ENCODE results near the gene MSN.

Gene MSN

DNA sequence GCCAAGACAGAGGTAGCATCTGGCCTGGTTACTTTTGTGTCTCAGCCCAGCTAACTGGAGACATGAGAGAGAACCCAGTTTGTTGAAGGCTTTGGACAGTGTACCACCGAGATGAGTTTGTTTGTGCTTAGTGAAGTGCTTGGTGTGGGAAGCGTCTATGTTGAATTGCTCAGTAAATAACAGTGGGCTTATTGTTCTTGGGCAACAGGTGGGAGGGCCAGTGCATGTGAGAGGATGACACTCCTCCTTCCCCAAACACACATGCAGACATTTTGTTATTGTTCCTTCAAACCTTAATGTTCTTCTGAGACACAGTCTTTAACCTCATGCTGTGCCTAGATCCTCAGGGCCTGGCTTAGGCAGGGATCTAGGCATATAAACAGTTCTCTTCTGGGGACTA is 39.7 kb downstream of the MSN start:
- H3K27me3 Mint-ChIP-seq (ENCODE audit: low read depth) = no peaks in the 10 kb centered on the region
- peaks cover 17% of the 10 kb centered on the region for H3K4me1 Mint-ChIP-seq
- H3K9me3 Mint-ChIP-seq = peaks cover 6% of the 10 kb centered on the region
- TF ChIP-seq, protein P1, sequence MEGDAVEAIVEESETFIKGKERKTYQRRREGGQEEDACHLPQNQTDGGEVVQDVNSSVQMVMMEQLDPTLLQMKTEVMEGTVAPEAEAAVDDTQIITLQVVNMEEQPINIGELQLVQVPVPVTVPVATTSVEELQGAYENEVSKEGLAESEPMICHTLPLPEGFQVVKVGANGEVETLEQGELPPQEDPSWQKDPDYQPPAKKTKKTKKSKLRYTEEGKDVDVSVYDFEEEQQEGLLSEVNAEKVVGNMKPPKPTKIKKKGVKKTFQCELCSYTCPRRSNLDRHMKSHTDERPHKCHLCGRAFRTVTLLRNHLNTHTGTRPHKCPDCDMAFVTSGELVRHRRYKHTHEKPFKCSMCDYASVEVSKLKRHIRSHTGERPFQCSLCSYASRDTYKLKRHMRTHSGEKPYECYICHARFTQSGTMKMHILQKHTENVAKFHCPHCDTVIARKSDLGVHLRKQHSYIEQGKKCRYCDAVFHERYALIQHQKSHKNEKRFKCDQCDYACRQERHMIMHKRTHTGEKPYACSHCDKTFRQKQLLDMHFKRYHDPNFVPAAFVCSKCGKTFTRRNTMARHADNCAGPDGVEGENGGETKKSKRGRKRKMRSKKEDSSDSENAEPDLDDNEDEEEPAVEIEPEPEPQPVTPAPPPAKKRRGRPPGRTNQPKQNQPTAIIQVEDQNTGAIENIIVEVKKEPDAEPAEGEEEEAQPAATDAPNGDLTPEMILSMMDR (IDR thresholded peaks at IDR 0.05; ENCODE audit: unreplicated experiment in 3 of 3) = no peak
- H3K27ac Mint-ChIP-seq = peak overlapping the region; percentile 18 to 45 (median 26)
- H3K36me3 Mint-ChIP-seq (ENCODE audit: low read depth) = peaks cover 9% of the 10 kb centered on the region
- H3K4me3 Mint-ChIP-seq = no peak overlapping the region

DNA sequence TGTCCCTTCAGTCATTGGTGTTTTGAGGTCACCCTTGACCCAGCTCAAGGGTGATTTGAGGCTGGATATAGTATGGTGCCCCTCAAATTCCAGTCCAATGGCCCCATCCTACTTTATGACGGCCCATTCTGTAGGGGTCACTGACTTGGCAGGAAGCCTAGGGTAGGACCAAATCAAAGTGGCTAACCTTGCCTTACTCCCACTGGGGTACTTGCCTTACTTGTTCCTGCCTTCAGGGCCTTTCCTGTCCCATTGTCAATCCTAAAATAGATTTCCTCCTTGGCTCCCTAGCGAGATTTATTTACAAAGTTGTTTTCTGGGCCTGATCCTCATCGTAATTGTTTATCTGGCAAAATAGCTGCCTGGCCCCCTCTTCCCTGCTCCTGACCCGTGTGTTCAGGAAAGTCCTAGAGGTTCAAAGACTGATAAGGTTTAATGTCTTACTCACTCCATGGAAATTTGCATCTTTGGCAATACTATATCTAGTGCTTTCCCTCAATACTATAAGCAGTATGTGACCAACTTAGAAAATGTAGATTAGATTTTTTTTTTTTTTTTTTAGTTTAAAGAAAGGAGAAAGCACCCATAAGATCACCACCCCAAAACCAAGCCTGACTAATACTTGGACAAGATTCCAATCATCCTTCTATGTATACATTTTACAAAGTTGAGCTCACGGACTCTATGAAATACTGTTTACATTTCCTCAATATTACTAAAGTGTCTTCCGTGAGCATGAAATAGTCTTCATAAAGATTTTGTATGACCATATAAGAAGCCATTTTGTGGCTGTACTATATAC is 44.8 kb downstream of the MSN start:
- peaks cover 6% of the 10 kb centered on the region for H3K9me3 Mint-ChIP-seq

GRCh38 chrX:65718538-65718937 is 51.1 kb downstream of the MSN start:
- Mint-ChIP-seq H3K27me3 (ENCODE audit: low read depth) (no peaks in the 10 kb centered on the region), H3K27ac (no peak overlapping the region), H3K36me3 (ENCODE audit: low read depth) (peaks cover 26% of the 10 kb centered on the region), H3K9me3 (no peaks in the 10 kb centered on the region), H3K4me3 (no peak overlapping the region), H3K4me1 (no peaks in the 10 kb centered on the region)
- TF ChIP-seq, protein P1 (IDR thresholded peaks at IDR 0.05; ENCODE audit: unreplicated experiment in 3 of 3) = no peak

More for the DNA sequence above, 44.8 kb downstream of the MSN start:
- Mint-ChIP-seq H3K27me3 (ENCODE audit: low read depth) (no peaks in the 10 kb centered on the region), H3K4me1 (peaks cover 1% of the 10 kb centered on the region), H3K4me3 (no peak overlapping the region), H3K27ac (no peak overlapping the region), H3K36me3 (ENCODE audit: low read depth) (peaks cover 10% of the 10 kb centered on the region)
- TF ChIP-seq, protein P1 (IDR thresholded peaks at IDR 0.05; ENCODE audit: unreplicated experiment in 3 of 3) = no peak

DNA sequence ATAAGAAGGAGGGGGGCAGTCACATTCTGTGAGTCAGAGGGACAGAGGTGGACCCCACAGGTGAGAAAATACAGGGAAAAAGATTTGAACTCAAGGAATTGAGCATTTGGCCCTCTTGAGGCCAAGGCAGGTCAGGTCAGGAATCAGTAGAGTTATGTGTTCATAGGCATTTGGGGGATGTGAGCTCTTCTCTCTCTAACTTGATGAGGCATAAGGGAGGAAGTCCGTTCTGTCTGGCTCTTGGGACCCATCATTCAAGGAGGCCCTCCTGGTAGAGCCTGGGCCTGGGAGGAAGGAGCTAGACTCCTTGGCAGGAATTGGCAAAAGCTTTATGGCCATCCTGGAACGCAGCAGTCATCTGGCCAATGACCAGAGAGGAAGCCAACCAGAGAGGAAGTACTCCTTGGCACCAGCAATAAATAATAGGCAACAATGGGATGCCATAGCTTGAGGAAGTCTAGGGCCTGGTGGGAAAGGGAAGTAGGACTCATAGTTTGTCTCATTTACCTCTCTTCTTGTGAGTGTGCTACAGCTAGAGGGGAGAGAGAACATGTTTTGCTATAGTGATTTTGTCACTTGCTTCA is 53.0 kb downstream of the MSN start:
- H3K9me3 Mint-ChIP-seq = peaks cover 4% of the 10 kb centered on the region
- H3K4me3 Mint-ChIP-seq = no peak overlapping the region
- TF ChIP-seq, protein P1 (IDR thresholded peaks at IDR 0.05; ENCODE audit: unreplicated experiment in 3 of 3) = no peak
- peaks cover 34% of the 10 kb centered on the region for H3K36me3 Mint-ChIP-seq (ENCODE audit: low read depth)
- no peaks in the 10 kb centered on the region for H3K4me1 Mint-ChIP-seq
- no peak overlapping the region for H3K27ac Mint-ChIP-seq
- H3K27me3 Mint-ChIP-seq (ENCODE audit: low read depth) = no peaks in the 10 kb centered on the region

- Mint-ChIP-seq H3K9me3 (peaks cover 10% of the 10 kb centered on the region), H3K4me3 (no peak overlapping the region), H3K36me3 (ENCODE audit: low read depth) (peaks cover 43% of the 10 kb centered on the region), H3K27ac (no peak overlapping the region), H3K27me3 (ENCODE audit: low read depth) (no peaks in the 10 kb centered on the region), H3K4me1 (no peaks in the 10 kb centered on the region)
- TF ChIP-seq, protein P1 (IDR thresholded peaks at IDR 0.05; ENCODE audit: unreplicated experiment in 3 of 3) = no peak
These were observed 56.3 kb downstream of the MSN start for GRCh38 chrX:65723706-65724105.
